IgD-negative memory B cell (primary cell): Measurements from ENCODE around the gene CCNE1. TPM values are rescaled to one million over a fixed set of nuclear protein-coding genes. Genes with fewer than 3 reads are reported as not detected.
"Not testable (repeated sequence)": the region's sequence is repeated elsewhere in the genome, so short reads cannot be mapped to it uniquely, and the experiment has no call there.

Experiments
- H3K27ac Mint-ChIP-seq, 3 donors: one replicate each; pipeline ENCODE4 v1.8.0; 2020 to 2022; ENCODE audit warnings: mild to moderate bottlenecking in 3 of 3, mixed read lengths in 3 of 3, moderate library complexity in 1 of 3
- H3K27me3 Mint-ChIP-seq: one replicate; pipeline ENCODE4 v1.8.0; 2021; ENCODE audit warnings: mixed read lengths
- H3K36me3 Mint-ChIP-seq: one replicate; pipeline ENCODE4 v1.8.0; 2020; ENCODE audit warnings: mild to moderate bottlenecking, mixed read lengths
- H3K4me1 Mint-ChIP-seq, 3 donors: one replicate each; pipeline ENCODE4 v1.8.0; 2020 to 2022; ENCODE audit warnings: mixed read lengths in 3 of 3, mild to moderate bottlenecking in 1 of 3
- H3K4me3 Mint-ChIP-seq, 4 donors: one replicate each; pipeline ENCODE4 v1.8.0; 2020 to 2022; ENCODE audit warnings: mild to moderate bottlenecking in 4 of 4, mixed read lengths in 4 of 4, moderate library complexity in 3 of 4
- H3K9me3 Mint-ChIP-seq, 3 donors: one replicate each; pipeline ENCODE4 v1.8.0; 2020 to 2021; ENCODE audit warnings: mixed read lengths in 3 of 3, mild to moderate bottlenecking in 1 of 3
- polyA plus RNA-seq: library from polyadenylated mRNA; unstranded; fragments of 300-500 nt; fragmentation: Illumina TruSeq; gene quantifications from one replicate; pipeline ENCODE4 v1.2.3, GENCODE V29; 2021

Gene CCNE1
- polyA plus RNA-seq, 1 donor from 2014 or later, result 0.55 TPM

- Mint-ChIP-seq H3K36me3 (no peaks in the 10 kb centered on the region), H3K27ac (no peak overlapping the region), H3K9me3 (no peaks in the 10 kb centered on the region), H3K27me3 (peaks cover 1% of the 10 kb centered on the region), H3K4me1 (peaks cover 0 to 3% (median 2%) of the 10 kb centered on the region in 3 donors), H3K4me3 (no peak overlapping the region)
Observed at GRCh38 chr19:29800100-29800825, 11.5 kb upstream of the CCNE1 start.

GRCh38 chr19:29803951-29804350 is 7.8 kb upstream of the CCNE1 start:
- H3K9me3 Mint-ChIP-seq, H3K27ac Mint-ChIP-seq, H3K4me3 Mint-ChIP-seq, H3K36me3 Mint-ChIP-seq, H3K27me3 Mint-ChIP-seq, H3K4me1 Mint-ChIP-seq: not testable (repeated sequence)

- peak overlapping the region in 1 of 3 donors; percentile 25 for H3K27ac Mint-ChIP-seq
Observed at GRCh38 chr19:29804493-29804892, 7.3 kb upstream of the CCNE1 start.

GRCh38 chr19:29805031-29805965 is 6.5 kb upstream of the CCNE1 start:
- no peak overlapping the region for H3K4me3 Mint-ChIP-seq
- no peaks in the 10 kb centered on the region for H3K36me3 Mint-ChIP-seq
- H3K4me1 Mint-ChIP-seq, result peaks cover 0 to 3% (median 2%) of the 10 kb centered on the region in 3 donors
- H3K27me3 Mint-ChIP-seq, result no peaks in the 10 kb centered on the region
- no peak overlapping the region for H3K27ac Mint-ChIP-seq
- H3K9me3 Mint-ChIP-seq, result no peaks in the 10 kb centered on the region

More at GRCh38 chr19:29804493-29804892, 7.3 kb upstream of the CCNE1 start:
- Mint-ChIP-seq H3K27me3 (peaks cover 1% of the 10 kb centered on the region), H3K4me1 (peaks cover 0 to 3% (median 2%) of the 10 kb centered on the region in 3 donors), H3K4me3 (no peak overlapping the region), H3K9me3 (no peaks in the 10 kb centered on the region), H3K36me3 (no peaks in the 10 kb centered on the region)

- H3K27ac Mint-ChIP-seq, result no peak overlapping the region
- H3K4me3 Mint-ChIP-seq, result no peak overlapping the region
- H3K9me3 Mint-ChIP-seq, result no peaks in the 10 kb centered on the region
Observed at GRCh38 chr19:29806098-29806866, 5.5 kb upstream of the CCNE1 start.

GRCh38 chr19:29807178-29807577 is 4.6 kb upstream of the CCNE1 start:
- H3K27ac Mint-ChIP-seq, result no peak overlapping the region
- H3K27me3 Mint-ChIP-seq, result no peaks in the 10 kb centered on the region
- no peaks in the 10 kb centered on the region for H3K36me3 Mint-ChIP-seq
- no peaks in the 10 kb centered on the region for H3K9me3 Mint-ChIP-seq
- H3K4me1 Mint-ChIP-seq, result peaks cover 3 to 5% (median 4%) of the 10 kb centered on the region in 3 donors
- H3K4me3 Mint-ChIP-seq, result no peak overlapping the region

More at GRCh38 chr19:29806098-29806866, 5.5 kb upstream of the CCNE1 start:
- H3K27me3 Mint-ChIP-seq, result no peaks in the 10 kb centered on the region
- H3K4me1 Mint-ChIP-seq, result peaks cover 3 to 5% (median 4%) of the 10 kb centered on the region in 3 donors
- no peaks in the 10 kb centered on the region for H3K36me3 Mint-ChIP-seq

- H3K27me3 Mint-ChIP-seq, result no peaks in the 10 kb centered on the region
Observed at GRCh38 chr19:29807870-29808405, 3.9 kb upstream of the CCNE1 start.

GRCh38 chr19:29809795-29810503 is 1.8 kb upstream of the CCNE1 start:
- Mint-ChIP-seq H3K4me1 (peaks cover 9 to 14% (median 10%) of the 10 kb centered on the region in 3 donors), H3K9me3 (no peaks in the 10 kb centered on the region), H3K27ac (peak overlapping the region in 2 of 3 donors; percentile 14 to 97), H3K4me3 (peak overlapping the region in 2 of 4 donors; percentile 61 to 90), H3K36me3 (no peaks in the 10 kb centered on the region), H3K27me3 (peaks cover 2% of the 10 kb centered on the region)

More at GRCh38 chr19:29807870-29808405, 3.9 kb upstream of the CCNE1 start:
- Mint-ChIP-seq H3K9me3 (no peaks in the 10 kb centered on the region), H3K4me3 (peak overlapping the region in 1 of 4 donors; percentile 13), H3K36me3 (no peaks in the 10 kb centered on the region), H3K27ac (no peak overlapping the region), H3K4me1 (peaks cover 7 to 8% (median 8%) of the 10 kb centered on the region in 3 donors)

- H3K36me3 Mint-ChIP-seq, result no peaks in the 10 kb centered on the region
Observed at GRCh38 chr19:29810504-29810871, 1.3 kb upstream of the CCNE1 start.

GRCh38 chr19:29812080-29812880 is 489 bp downstream of the CCNE1 start:
- peaks cover 15 to 17% (median 16%) of the 10 kb centered on the region in 3 donors for H3K4me1 Mint-ChIP-seq
- H3K27me3 Mint-ChIP-seq, result peaks cover 2% of the 10 kb centered on the region
- H3K36me3 Mint-ChIP-seq, result no peaks in the 10 kb centered on the region
- peak overlapping the region; percentile 91 to 96 (median 93) for H3K27ac Mint-ChIP-seq
- no peaks in the 10 kb centered on the region for H3K9me3 Mint-ChIP-seq
- H3K4me3 Mint-ChIP-seq, result peak overlapping the region; percentile 82 to 97 (median 94)

More at GRCh38 chr19:29810504-29810871, 1.3 kb upstream of the CCNE1 start:
- no peaks in the 10 kb centered on the region for H3K9me3 Mint-ChIP-seq
- peak overlapping the region; percentile 91 to 97 (median 95) for H3K27ac Mint-ChIP-seq
- H3K27me3 Mint-ChIP-seq, result peaks cover 2% of the 10 kb centered on the region
- H3K4me1 Mint-ChIP-seq, result peaks cover 15 to 17% (median 16%) of the 10 kb centered on the region in 3 donors
- peak overlapping the region; percentile 61 to 90 (median 67) for H3K4me3 Mint-ChIP-seq

GRCh38 chr19:29812881-29813275 is 1.1 kb downstream of the CCNE1 start:
- Mint-ChIP-seq H3K27ac (peak overlapping the region; percentile 91 to 96 (median 93)), H3K4me1 (peaks cover 15 to 17% (median 16%) of the 10 kb centered on the region in 3 donors), H3K4me3 (peak overlapping the region; percentile 82 to 97 (median 94)), H3K27me3 (peaks cover 2% of the 10 kb centered on the region), H3K36me3 (no peaks in the 10 kb centered on the region), H3K9me3 (no peaks in the 10 kb centered on the region)

- Mint-ChIP-seq H3K27me3 (peaks cover 2% of the 10 kb centered on the region), H3K4me3 (peak overlapping the region; percentile 76 to 97 (median 86)), H3K9me3 (no peaks in the 10 kb centered on the region), H3K36me3 (no peaks in the 10 kb centered on the region), H3K27ac (peak overlapping the region in 2 of 3 donors; percentile 47 to 96), H3K4me1 (peaks cover 15 to 17% (median 16%) of the 10 kb centered on the region in 3 donors)
Observed at GRCh38 chr19:29813642-29814041, 1.9 kb downstream of the CCNE1 start.

- Mint-ChIP-seq H3K9me3 (no peaks in the 10 kb centered on the region), H3K27me3 (peaks cover 2% of the 10 kb centered on the region), H3K36me3 (no peaks in the 10 kb centered on the region), H3K27ac (peak overlapping the region in 2 of 3 donors; percentile 63 to 79), H3K4me1 (peaks cover 15 to 17% (median 16%) of the 10 kb centered on the region in 3 donors), H3K4me3 (peak overlapping the region in 3 of 4 donors; percentile 5 to 81 (median 49))
Observed at GRCh38 chr19:29815231-29815630, 3.4 kb downstream of the CCNE1 start.
